GM18526 (cell line): ENCODE measurements around the gene SOX6.

Experiments
- POLR2A ChIP-seq: IDR thresholded peaks from 3 replicates; pipeline ENCODE4 v1.6.1; 2011; ENCODE audit not compliant: insufficient read length; ENCODE audit errors: extremely low read depth

Gene SOX6

GRCh38 chr11:16169956-16170847 lies 186.1 kb downstream of the SOX6 start:
- no peak for TF ChIP-seq POLR2A

GRCh38 chr11:16169541-16169940 lies 186.8 kb downstream of the SOX6 start:
- no peak for TF ChIP-seq POLR2A

- no peak for TF ChIP-seq POLR2A
Observed at GRCh38 chr11:16167706-16168487, 188.4 kb downstream of the SOX6 start.

- no peak for TF ChIP-seq POLR2A
Observed at GRCh38 chr11:16166571-16166970, 189.8 kb downstream of the SOX6 start.

- TF ChIP-seq POLR2A, result no peak
Observed at GRCh38 chr11:16160146-16160545, 196.2 kb downstream of the SOX6 start.

GRCh38 chr11:16158426-16158994 lies 197.8 kb downstream of the SOX6 start:
- TF ChIP-seq POLR2A, result no peak

- TF ChIP-seq POLR2A, result no peak
Observed at GRCh38 chr11:16157327-16157726, 199.0 kb downstream of the SOX6 start.

GRCh38 chr11:16155448-16155847 lies 200.9 kb downstream of the SOX6 start:
- no peak for TF ChIP-seq POLR2A

GRCh38 chr11:16154715-16155396 lies 201.5 kb downstream of the SOX6 start:
- no peak for TF ChIP-seq POLR2A

GRCh38 chr11:16153951-16154350 lies 202.4 kb downstream of the SOX6 start:
- TF ChIP-seq POLR2A, result no peak

- TF ChIP-seq POLR2A, result no peak
Observed at GRCh38 chr11:16151138-16151537, 205.2 kb downstream of the SOX6 start.

- no peak for TF ChIP-seq POLR2A
Observed at GRCh38 chr11:16149476-16149875, 206.9 kb downstream of the SOX6 start.

GRCh38 chr11:16148301-16148931 lies 207.9 kb downstream of the SOX6 start:
- no peak for TF ChIP-seq POLR2A

GRCh38 chr11:16136792-16137390 lies 219.5 kb downstream of the SOX6 start:
- TF ChIP-seq POLR2A, result no peak
